GM18909 (cell line): ENCODE measurements around the gene ZSCAN22.
"Not testable (repeated sequence)": the region's sequence is repeated elsewhere in the genome, so short reads cannot be mapped to it uniquely, and the experiment has no call there.

ENCODE experiments used
- ATAC-seq: cut with Tn5 transposase; IDR thresholded peaks from one replicate; pipeline ENCODE4 v1.9.1; 2021; ENCODE audit warnings: mild to moderate bottlenecking; ENCODE audit not compliant: unreplicated experiment, poor library complexity

ZSCAN22 gene

GRCh38 chr19:58368561-58369360, 42.0 kb downstream of the ZSCAN22 start:
- ATAC-seq = no peak

DNA sequence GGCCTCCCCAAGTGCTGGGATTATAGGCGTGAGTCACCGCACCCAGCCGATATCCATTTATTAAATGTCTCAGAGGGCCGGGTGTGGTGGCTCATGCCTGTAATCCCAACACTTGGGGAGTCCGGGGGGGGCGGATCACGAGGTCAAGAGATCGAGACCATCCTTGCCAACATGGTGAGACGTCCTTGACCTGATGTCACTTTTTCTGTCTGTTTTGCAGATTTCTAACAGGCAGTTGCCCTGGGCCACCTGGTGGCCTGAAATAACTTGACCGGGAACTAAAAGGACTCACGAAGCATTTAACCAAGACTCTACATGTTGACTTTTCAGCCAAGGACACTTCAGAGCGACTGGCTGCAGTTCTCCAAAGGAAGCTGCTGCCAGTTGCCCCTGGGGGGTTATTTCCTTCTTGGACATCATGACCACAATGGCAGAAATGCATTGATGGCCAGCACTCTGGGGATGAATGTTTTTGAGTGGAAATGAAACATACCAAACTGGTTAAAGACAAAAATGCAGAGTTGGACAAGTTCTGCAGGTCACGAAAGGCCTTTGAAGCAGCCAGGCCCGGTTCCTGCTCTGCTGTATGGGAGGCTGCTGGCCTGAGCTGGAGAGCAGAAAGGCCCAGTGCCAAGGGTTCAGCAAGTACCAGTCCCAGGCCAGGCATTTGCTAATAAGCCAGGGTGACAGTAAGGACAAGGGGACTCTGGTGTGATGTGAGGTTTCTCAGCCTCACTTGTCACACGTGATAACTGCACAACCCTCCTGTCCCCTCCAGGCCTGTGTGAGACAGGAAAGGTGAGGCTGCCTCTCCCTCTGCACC, 45.7 kb downstream of the ZSCAN22 start:
- ATAC-seq = no peak

GRCh38 chr19:58374200-58374599, 47.4 kb downstream of the ZSCAN22 start:
- no peak for ATAC-seq

- not testable (repeated sequence) for ATAC-seq
These were observed 49.9 kb downstream of the ZSCAN22 start for GRCh38 chr19:58376724-58377123.

DNA sequence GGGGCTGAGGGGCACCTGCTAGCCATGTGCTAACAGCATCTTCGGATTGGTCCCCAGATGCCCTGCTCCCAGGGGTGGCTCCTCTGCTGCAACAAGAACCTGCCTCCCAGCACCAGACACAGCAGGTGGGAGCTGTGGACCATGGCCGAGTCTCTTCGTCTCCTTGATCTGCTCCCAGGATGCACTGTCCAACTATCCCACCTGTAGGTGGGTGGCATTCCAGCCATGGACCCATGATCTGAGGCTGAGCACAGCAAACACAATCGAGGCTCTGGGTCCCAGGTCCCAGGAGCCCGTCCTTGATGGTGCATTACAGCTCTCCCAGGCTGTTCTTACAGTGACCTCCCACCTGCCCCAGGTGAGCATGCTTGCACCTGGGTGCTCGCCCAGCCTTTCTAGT, 52.5 kb downstream of the ZSCAN22 start:
- ATAC-seq = no peak

DNA sequence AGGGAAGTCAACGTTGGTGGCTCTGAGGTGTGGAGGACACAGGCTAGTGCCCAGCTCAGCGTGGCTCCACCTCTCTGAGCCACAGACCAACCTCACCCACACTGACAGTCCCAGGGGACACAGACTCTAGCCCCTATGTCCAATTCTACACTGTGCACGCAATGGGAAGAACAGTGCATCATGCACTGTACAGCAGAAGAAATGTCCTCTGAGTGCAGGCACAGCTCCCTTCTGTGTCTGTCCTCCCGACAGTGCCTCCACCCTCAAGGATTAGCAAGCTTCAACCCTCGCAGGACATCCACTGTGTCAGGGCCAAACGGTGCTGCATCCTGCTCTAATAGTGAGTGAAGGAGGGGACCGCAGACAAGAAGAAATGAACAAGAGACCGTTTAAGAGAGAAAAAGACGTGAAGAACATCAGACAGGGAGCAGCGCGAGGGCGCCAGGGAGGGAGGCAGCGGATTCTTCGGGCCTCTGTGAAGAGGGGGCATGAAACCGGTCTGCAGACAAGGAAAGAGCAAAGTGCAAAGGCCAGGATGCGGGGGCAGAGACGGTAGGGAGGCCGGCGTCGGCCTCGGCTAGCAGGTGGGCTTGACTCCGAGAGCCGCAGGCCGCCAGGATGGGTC, 53.4 kb downstream of the ZSCAN22 start:
- ATAC-seq = peak; percentile 6

GRCh38 chr19:58380662-58381459, 54.1 kb downstream of the ZSCAN22 start, which contains the start of gene ZNF837:
Gene ZNF837 (minus strand): TSS chr19:58381030. CDS start chr19:58369332, 11,698 bp downstream.
- peak; percentile 85 for ATAC-seq

DNA sequence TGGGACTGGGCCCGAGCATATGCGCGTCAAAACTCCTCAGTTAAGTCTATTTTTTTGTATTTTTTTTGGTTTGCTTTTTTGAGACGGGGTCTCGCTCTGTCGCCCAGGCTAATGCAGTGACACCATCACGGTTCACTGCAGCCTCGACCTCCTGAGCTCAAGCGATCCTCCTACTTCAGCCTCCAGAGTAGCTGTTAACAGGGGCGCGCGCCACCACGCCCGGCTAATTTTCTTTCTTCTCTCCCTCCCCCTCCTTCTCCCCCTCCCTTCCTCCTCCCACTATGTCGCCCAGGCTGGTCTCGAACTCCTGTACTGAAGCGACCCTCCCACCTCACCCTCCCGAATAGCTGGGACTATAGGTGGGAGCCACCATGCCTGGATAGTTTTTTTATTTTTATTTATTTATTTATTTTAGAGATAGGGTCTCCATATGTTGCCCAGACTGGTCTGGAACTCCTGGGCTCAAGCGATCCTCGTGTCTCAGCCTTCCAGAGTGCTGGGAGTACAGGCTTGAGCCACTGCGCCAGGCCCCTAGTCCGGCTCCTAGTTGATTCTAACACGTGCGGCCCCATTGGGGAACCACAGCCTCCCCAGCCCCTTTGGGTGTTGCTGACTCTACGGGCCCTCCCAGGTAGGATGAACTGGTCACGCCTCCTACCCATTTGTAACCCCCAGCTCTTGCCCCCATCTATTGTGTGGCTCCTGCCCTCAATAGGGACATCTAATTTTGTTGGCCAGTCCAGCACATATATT, 54.8 kb downstream of the ZSCAN22 start:
- ATAC-seq = no peak

- ATAC-seq = no peak
These were observed 56.3 kb downstream of the ZSCAN22 start for GRCh38 chr19:58382997-58383603.

DNA sequence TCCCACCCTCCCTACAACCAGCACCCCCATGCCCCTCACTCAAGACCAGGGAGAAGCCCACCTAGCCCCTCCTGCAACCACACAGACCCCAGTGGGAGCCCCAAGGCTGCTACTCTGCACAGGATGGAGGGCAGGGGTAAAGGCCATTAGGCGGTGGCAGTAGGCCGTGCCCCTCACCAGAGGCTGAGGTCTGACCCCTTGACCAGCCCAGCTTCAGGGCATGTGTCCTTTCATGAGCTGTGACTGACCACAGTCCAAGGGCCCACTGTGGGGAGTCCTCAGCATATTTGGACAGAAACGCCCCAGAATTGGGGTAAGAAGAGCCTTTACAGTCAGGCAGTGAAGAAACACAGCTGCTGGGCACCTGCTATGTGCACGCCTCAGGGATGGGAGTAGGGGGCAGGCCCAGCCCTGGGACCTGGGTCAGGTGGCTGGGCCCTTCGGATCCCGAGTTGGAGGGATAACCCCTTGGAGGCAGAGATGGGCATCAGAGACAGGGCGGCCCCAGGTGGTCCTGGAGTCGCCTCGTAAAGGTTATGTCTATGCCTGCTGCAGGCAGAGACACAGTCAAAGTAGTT, 58.6 kb downstream of the ZSCAN22 start:
- no peak for ATAC-seq

GRCh38 chr19:58385891-58386575, 59.2 kb downstream of the ZSCAN22 start:
- peak; percentile 12 for ATAC-seq

- peak; percentile 86 for ATAC-seq
These were observed 60.0 kb downstream of the ZSCAN22 start, which contains the start of gene RPS5 for GRCh38 chr19:58386576-58387337. Gene RPS5 (plus strand): TSS chr19:58387269. CDS start chr19:58388138, 869 bp downstream.

GRCh38 chr19:58387338-58388174, 60.8 kb downstream of the ZSCAN22 start:
- ATAC-seq = no peak

GRCh38 chr19:58388175-58388526, 61.4 kb downstream of the ZSCAN22 start:
- ATAC-seq = no peak
